Measurements from ENCODE around the gene VILL. TPM values are rescaled to one million over a fixed set of nuclear protein-coding genes. Genes with fewer than 3 reads are reported as not detected.

The VILL gene
- total RNA-seq, 1 donor: 4.3 TPM

DNA sequence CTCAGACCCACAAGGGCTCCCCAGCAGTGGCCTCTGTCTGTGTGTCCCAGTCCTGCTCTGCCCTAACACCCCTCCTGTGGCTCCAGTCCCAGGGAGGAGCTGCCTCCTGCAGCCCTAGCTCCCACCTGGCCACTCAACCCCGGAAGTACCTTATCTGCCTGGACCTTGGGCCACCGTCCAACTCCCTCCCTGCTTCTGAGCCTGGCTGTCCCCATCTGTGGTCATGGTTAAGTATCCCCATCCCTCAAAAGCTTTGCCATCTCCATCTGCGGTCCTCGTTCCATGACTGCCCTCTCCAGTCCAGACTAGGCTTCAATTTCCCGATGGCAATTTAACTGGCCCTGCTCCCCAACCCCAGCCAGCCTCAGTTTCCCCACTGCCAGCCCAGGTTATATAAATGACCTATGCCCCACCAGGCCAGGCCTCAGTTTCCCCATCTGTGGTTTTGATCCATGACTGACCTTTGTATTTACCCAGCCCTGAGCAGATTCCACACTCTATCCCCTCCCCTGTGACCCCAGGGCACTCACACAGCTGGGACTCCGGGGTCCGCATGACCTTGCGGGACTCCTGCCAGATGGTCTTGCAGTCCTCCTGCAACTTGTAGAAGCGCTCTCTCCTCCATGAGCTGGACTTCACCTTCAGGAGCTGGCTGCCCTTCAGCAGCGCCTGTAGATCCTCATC is 29.2 kb downstream of the VILL start:
- no peak overlapping the region for H3K4me3 ChIP-seq (ENCODE audit: low read depth, low read length)
- TF ChIP-seq, protein P1, sequence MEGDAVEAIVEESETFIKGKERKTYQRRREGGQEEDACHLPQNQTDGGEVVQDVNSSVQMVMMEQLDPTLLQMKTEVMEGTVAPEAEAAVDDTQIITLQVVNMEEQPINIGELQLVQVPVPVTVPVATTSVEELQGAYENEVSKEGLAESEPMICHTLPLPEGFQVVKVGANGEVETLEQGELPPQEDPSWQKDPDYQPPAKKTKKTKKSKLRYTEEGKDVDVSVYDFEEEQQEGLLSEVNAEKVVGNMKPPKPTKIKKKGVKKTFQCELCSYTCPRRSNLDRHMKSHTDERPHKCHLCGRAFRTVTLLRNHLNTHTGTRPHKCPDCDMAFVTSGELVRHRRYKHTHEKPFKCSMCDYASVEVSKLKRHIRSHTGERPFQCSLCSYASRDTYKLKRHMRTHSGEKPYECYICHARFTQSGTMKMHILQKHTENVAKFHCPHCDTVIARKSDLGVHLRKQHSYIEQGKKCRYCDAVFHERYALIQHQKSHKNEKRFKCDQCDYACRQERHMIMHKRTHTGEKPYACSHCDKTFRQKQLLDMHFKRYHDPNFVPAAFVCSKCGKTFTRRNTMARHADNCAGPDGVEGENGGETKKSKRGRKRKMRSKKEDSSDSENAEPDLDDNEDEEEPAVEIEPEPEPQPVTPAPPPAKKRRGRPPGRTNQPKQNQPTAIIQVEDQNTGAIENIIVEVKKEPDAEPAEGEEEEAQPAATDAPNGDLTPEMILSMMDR (IDR thresholded peaks at IDR 0.05; ENCODE audit: insufficient read depth, low read depth, low read length): no peak
- DNase-seq (ENCODE audit: low read depth): no peak

DNA sequence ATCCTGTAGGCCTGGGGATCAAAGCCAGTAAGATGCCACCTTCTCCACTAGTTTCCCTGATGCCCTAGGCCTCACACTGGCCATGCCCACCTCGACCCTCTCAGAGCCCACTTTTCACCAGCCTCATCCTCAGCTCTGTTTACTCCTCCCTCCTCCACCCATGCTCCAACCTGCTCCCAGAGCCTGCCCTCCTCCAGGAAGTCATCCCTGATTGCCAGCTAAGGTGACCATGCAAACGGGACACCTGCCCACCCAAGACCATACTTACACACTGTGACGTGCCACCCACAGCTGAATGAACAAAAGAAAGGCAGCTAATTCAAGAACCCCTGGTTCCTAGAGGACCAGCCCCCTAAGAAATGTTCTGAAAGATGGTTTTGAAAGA is 29.7 kb downstream of the VILL start:
- H3K4me3 ChIP-seq (ENCODE audit: low read depth, low read length): no peak overlapping the region
- DNase-seq (ENCODE audit: low read depth): no peak
- TF ChIP-seq, protein P1 (IDR thresholded peaks at IDR 0.05; ENCODE audit: insufficient read depth, low read depth, low read length): no peak

DNA sequence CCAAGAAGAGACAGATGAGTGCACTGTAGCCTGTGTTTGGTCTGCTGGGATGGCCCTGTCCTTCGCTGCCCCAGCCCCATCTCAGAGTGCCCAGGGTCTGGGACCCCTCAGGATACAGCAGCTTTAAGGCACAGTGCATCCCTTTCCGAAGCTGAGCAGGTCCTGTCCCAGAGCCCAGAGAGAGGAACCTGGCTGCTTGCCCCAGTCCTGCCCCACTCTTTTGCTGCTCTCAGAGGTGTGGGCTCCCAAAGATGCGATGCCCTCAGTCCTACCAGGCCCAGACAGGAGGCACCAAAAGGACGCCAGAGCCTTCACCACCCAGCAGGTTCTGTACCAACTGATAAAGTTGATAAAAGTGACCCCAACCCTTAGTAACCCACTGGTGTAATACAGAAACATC is 30.6 kb downstream of the VILL start:
- TF ChIP-seq, protein P1 (IDR thresholded peaks at IDR 0.05; ENCODE audit: insufficient read depth, low read depth, low read length): no peak
- no peak for DNase-seq (ENCODE audit: low read depth)
- no peak overlapping the region for H3K4me3 ChIP-seq (ENCODE audit: low read depth, low read length)

DNA sequence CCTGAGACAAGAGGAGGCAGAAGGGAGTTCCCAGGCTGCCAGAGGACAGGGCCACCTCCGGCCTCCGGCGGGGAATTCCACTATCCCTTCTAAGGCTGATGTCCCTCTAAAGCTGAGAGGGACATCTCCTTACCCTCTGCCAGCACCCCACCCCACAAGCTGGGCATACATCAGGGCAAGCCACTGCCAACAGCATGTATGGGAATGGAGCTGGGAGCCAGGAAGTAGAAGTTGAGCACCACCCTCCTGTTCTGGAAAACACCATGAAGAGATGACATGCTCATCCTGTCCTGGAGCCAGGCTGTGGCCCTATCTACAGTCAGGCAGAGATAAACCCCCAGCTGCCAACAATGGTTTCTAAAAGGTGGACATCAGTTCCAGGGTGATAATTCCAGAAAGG is 31.7 kb downstream of the VILL start:
- no peak overlapping the region for H3K4me3 ChIP-seq (ENCODE audit: low read depth, low read length)
- DNase-seq (ENCODE audit: low read depth): no peak
- TF ChIP-seq, protein P1 (IDR thresholded peaks at IDR 0.05; ENCODE audit: insufficient read depth, low read depth, low read length): no peak

DNA sequence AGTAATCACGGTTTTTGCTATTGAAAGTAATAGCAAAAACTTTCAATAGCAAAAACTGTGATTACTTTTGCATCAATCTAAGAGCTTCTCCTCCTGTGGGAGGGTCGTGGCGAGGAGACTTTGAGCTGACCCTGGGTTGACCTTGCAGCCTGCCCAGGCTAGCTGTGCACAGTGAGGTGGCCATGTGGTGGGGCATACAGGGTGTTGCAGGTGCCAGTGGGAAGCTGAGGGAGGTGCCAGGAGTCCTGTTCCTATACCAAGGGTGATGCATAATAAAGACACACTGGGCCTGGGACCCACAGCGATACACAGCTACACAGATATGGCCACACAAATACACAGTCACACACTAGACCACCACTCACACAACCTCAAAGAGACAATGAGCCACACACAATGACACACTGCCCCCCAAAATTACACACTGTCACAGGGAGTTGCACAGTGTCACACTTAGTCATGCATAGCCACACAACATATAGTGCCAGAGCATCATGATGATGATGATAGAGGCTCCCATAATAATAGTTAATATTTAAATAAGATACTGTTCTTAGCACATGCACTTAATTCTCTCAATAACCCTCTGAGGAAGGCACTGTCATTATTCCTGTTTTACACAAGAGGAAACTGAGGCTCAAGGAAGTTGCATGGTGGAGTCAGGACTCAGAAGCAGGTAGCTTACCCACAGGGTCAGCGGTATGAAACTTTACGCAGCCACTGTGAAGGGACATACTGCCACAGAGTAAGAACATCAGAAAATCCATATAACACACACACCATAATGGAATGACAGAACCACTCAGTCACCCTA is 32.5 kb downstream of the VILL start:
- no peak for DNase-seq (ENCODE audit: low read depth)
- TF ChIP-seq, protein P1 (IDR thresholded peaks at IDR 0.05; ENCODE audit: insufficient read depth, low read depth, low read length): no peak
- H3K4me3 ChIP-seq (ENCODE audit: low read depth, low read length): no peak overlapping the region

DNA sequence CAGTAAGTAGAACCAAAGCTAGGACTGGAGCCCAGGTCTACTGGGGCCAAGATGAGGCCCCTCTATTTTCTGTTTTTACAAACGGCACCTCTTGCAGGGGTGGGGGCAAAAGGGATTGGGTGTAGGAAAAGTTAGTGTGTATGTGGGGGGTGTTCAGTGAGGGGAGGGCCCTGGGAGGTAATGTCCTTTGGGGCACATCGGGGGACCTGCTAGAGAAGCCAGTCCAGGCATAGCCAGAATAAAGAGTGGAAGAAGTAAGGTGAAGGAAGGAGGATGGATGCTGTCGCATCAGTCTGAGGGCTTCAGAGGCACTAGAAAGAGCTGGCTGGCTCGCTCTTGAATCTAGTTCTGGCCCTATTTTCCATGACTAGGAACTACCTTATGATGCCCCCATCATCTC is 36.3 kb downstream of the VILL start:
- no peak for DNase-seq (ENCODE audit: low read depth)
- no peak overlapping the region for H3K4me3 ChIP-seq (ENCODE audit: low read depth, low read length)
- TF ChIP-seq, protein P1 (IDR thresholded peaks at IDR 0.05; ENCODE audit: insufficient read depth, low read depth, low read length): no peak
